ENCODE results near the gene MBD3L2B.
A peak's percentile ranks its signal among the peaks of the same experiment; 100 is the strongest.
"Not testable (repeated sequence)": the region's sequence is repeated elsewhere in the genome, so short reads cannot be mapped to it uniquely, and the experiment has no call there.

Gene MBD3L2B

GRCh38 chr19:7021331-7021730, at the start of gene MBD3L2B:
MBD3L2B (minus strand) TSS chr19:7021431; CDS start chr19:7021397, 34 bp downstream.
- DNase-seq (ENCODE audit: low spot score) = not testable (repeated sequence)

- DNase-seq (ENCODE audit: low spot score) = no peak
Measured at GRCh38 chr19:7069904-7070226, 48.6 kb upstream of the MBD3L2B start.

- peak; percentile 98 for DNase-seq (ENCODE audit: low spot score)
Measured at GRCh38 chr19:7069042-7069903, 48.0 kb upstream of the MBD3L2B start, which contains the start of gene ZNF557. ZNF557 (plus strand) TSS chr19:7069703; CDS start chr19:7075075, 5,372 bp downstream.

- no peak for DNase-seq (ENCODE audit: low spot score)
Measured at GRCh38 chr19:7068599-7068998, 47.4 kb upstream of the MBD3L2B start.

DNA sequence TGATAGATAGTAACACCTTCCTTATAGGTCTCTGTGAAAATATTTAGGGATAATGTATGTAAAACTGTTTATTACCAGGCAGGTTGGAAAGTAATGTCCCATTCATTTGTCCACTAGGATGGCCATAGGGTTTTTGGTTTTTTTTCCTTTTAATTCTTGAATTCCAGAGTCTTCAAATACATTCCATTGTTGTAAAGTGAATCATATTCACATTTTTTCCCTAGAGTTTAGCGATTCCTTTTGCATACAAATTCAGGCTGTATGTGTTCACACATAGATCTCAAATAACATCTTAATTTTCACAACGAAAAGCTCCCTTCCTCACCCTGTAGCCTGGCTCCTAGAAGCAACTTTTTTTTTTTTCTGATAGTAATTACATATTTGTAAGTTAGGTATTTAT, 46.5 kb upstream of the MBD3L2B start:
- no peak for DNase-seq (ENCODE audit: low spot score)

DNA sequence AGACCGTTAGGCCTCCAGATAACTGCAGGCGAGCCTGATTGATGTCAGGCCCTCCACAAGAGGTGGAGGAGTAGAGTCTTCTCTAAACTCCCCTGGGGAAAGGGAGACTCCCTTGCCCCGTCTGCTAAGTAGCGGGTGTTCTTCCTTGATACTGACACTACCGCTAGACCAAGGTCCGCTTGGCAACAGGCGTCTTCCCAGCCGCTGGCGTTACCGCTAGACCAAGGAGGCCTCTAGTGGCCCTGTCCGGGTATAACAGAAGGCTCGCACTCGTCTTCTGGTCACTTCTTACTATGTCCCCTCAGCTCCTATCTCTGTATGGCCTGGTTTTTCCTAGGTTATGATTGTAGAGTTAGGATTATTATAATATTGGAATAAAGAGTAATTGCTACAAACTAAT, 45.9 kb upstream of the MBD3L2B start:
- not testable (repeated sequence) for DNase-seq (ENCODE audit: low spot score)

- no peak for DNase-seq (ENCODE audit: low spot score)
Measured at GRCh38 chr19:7063764-7064418, 42.7 kb upstream of the MBD3L2B start.

GRCh38 chr19:7063339-7063738, 42.1 kb upstream of the MBD3L2B start:
- DNase-seq (ENCODE audit: low spot score) = no peak

- DNase-seq (ENCODE audit: low spot score) = not testable (repeated sequence)
Measured at GRCh38 chr19:7059977-7060376, 38.7 kb upstream of the MBD3L2B start.

DNA sequence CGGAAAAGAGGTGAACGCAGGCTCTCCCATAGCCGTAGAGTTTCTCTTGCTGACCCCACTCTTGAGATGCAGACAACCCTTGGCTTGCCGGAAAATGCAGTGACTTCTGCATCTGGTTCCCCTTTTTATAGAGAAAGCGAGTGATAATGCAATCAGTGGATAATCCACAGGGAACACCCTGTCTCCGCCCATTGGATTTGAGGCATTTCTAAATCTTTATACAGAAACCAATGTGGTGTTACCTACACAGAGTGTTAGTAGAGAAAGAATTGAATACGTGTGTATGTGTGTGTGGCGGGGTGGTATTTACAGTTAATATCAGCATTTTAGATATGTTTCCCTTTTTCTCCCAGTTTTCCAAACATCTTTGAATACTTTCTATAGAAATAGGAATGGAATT, 37.3 kb upstream of the MBD3L2B start, which contains the start of gene MBD3L3:
TSS of gene MBD3L3 (minus strand) at position 101 of the 400 bp plus-strand sequence. CDS start at position 30, 71 bp downstream.
- not testable (repeated sequence) for DNase-seq (ENCODE audit: low spot score)

DNA sequence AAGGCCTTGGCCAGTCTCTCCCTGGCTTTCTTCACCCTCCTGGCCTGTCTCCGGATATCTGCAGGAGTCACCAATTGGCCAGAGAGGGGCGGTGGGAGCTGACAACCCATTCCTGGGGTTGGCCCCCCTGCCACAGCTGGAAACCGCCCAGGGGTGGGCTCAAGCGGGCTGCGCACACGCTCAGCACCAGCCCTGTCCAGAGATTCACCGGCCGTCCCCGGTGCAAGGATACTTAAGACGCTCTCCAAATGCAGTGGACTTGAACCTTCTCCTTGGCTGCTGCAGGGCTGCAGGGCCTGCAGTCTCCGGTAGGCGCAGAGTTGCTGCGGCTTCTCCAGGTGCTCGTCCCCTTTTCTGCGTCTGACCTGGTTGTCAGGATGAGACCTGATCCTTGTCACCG, 35.1 kb upstream of the MBD3L2B start:
- not testable (repeated sequence) for DNase-seq (ENCODE audit: low spot score)

GRCh38 chr19:7055679-7056078, 34.4 kb upstream of the MBD3L2B start:
- DNase-seq (ENCODE audit: low spot score) = not testable (repeated sequence)

DNA sequence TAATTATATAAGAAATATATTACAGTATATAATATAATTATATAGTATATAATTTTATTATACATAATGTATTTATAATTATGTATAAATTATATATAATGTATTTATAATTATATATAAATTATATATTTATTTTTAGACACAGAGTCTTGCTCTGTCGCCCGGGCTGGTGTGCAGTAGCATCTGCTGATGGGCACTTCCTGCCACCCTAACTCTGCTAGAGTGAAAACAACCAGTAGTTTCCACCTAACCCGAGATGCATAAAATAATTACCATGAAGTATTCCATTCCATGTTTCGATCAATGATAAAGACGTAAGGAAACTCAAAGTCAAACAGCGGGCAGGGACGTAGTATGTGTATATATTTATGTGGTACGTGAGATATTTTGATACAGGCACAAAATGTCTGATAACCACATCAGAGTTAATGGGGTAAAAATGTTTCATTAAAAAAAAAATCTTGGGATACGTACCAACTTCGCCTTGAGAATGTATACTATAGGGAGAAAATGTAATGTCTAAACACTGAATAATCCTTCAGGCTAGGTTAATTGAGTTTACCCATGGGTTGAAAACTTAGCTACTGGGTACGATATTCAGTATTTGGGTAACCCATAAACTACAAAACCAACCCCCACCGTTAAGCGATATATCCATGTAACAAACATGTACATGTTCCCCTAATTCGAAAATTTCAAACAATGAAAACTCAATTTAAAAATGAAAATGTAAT, 33.6 kb upstream of the MBD3L2B start:
- not testable (repeated sequence) for DNase-seq (ENCODE audit: low spot score)

DNA sequence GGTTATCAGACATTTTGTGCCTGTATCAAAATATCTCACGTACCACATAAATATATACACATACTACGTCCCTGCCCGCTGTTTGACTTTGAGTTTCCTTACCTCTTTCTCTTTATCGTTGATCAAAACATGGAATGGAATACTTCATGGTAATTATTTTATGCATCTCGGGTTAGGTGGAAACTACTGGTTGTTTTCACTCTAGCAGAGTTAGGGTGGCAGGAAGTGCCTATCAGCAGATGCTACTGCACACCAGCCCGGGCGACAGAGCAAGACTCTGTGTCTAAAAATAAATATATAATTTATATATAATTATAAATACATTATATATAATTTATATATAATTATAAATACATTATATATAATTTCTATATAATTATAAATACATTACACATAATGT, 31.7 kb upstream of the MBD3L2B start:
- not testable (repeated sequence) for DNase-seq (ENCODE audit: low spot score)

GRCh38 chr19:7051421-7051820, 30.2 kb upstream of the MBD3L2B start:
- not testable (repeated sequence) for DNase-seq (ENCODE audit: low spot score)

GRCh38 chr19:7049021-7049420, 27.8 kb upstream of the MBD3L2B start, which contains the start of gene MBD3L2:
MBD3L2 (plus strand) TSS chr19:7049321; CDS start chr19:7049374, 53 bp downstream.
- not testable (repeated sequence) for DNase-seq (ENCODE audit: low spot score)

DNA sequence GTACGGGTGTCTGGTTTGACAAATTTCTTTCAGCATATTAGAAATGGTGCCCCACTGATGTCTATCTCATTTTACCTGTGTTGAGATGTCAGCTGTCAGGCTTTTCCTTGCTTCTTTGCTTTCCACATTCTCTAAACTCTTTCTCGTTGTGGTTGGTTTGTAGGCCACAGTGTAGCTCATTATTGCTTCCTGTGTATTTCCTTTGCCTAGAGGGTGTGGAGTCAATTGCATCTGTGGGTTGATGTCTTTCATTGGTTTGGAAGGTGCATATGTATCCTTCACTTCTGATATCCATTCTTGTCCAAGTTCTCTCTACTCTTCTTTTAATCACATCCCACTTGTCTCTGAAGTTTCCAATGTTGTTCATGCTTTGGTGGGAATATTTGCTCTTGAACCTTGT, 20.3 kb upstream of the MBD3L2B start:
- DNase-seq (ENCODE audit: low spot score) = not testable (repeated sequence)

DNA sequence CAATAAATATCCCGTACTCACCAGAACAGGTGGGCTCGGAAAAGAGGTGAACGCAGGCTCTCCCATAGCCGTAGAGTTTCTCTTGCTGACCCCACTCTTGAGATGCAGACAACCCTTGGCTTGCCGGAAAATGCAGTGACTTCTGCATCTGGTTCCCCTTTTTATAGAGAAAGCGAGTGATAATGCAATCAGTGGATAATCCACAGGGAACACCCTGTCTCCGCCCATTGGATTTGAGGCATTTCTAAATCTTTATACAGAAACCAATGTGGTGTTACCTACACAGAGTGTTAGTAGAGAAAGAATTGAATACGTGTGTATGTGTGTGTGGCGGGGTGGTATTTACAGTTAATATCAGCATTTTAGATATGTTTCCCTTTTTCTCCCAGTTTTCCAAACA, 18.8 kb upstream of the MBD3L2B start, which contains the start of gene MBD3L4:
TSS of gene MBD3L4 (minus strand) at position 101 of the 400 bp plus-strand sequence. CDS start at position 66, 35 bp downstream.
- not testable (repeated sequence) for DNase-seq (ENCODE audit: low spot score)

GRCh38 chr19:7030278-7030677, 9.0 kb upstream of the MBD3L2B start, which contains the start of gene MBD3L5:
MBD3L5 (plus strand) TSS chr19:7030578; CDS start chr19:7030612, 34 bp downstream.
- DNase-seq (ENCODE audit: low spot score) = not testable (repeated sequence)

DNA sequence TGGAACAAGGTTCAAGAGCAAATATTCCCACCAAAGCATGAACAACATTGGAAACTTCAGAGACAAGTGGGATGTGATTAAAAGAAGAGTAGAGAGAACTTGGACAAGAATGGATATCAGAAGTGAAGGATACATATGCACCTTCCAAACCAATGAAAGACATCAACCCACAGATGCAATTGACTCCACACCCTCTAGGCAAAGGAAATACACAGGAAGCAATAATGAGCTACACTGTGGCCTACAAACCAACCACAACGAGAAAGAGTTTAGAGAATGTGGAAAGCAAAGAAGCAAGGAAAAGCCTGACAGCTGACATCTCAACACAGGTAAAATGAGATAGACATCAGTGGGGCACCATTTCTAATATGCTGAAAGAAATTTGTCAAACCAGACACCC, 7.6 kb upstream of the MBD3L2B start:
- not testable (repeated sequence) for DNase-seq (ENCODE audit: low spot score)

GRCh38 chr19:7018828-7019227, 2.4 kb downstream of the MBD3L2B start:
- DNase-seq (ENCODE audit: low spot score) = no peak

GRCh38 chr19:7013678-7014077, 7.6 kb downstream of the MBD3L2B start:
- DNase-seq (ENCODE audit: low spot score) = peak; percentile 17

Measured in globus pallidus (tissue), 1 donor.